Brain pericyte (primary cell): Measurements from ENCODE around the gene DHRS1.

Experiments used
- DNase-seq: peaks from one replicate; pipeline ENCODE4 v3.0.0-alpha.2; 2012; ENCODE audit warnings: low read depth, low spot score

The DHRS1 gene

GRCh38 chr14:24283796-24284460 is 15.7 kb downstream of the DHRS1 start:
- DNase-seq = no peak

- no peak for DNase-seq
Observed at GRCh38 chr14:24282736-24283135, 16.8 kb downstream of the DHRS1 start.

GRCh38 chr14:24281636-24282035 is 17.9 kb downstream of the DHRS1 start:
- no peak for DNase-seq

DNA sequence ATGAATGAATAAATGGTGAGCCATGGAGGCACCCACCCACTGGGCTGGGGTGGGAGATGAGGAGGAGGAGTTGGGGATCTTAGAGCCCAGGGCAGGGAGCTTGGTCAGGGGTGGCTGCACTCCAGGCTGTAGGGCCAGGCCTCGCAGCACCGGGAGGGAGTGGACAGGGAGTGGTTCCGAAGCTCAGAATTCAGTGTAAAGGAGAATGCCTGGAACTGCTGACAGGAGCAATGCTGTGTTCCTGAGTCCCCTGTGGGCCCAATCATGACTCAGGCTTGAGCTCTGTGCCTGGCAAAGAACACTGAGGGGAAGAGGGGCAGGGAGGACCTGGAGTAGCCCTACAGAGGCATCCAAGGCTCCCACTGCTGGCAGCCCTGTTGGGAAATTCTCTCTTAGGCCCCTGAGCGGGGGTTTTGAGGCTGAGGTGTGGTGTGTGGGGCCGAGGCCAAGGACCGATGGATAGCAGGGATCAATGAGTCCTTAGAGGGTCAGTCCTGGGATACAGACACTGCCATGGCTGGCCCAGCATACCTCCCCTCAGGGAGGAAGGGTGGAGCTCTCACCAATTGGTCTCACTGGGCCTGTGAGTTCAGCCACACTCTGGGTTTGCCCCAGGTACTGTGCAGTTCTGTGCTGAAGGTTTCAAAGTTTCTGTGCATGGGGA is 18.7 kb downstream of the DHRS1 start:
- no peak for DNase-seq

GRCh38 chr14:24279301-24280186 is 20.0 kb downstream of the DHRS1 start:
- no peak for DNase-seq

DNA sequence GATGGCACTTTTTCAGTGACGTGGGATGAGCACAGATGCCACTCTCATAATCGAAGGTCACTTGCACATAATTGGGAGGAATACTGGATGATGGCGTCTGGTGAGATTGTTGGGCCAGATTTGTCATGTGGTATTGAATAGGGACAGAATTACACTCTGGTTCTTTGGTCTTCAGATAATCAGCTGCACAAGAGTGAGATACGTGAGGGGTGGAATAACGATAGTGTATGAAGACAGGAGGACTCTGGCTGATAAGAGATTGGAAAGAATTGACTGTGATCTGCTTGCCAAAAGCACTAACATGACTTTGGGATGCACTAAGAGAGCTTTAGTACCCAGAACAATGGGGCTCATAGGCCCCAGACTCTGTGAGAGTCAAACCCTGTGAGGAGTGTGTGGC is 21.2 kb downstream of the DHRS1 start:
- no peak for DNase-seq

GRCh38 chr14:24277606-24278321 is 21.8 kb downstream of the DHRS1 start:
- no peak for DNase-seq

GRCh38 chr14:24277071-24277470 is 22.5 kb downstream of the DHRS1 start:
- no peak for DNase-seq

DNA sequence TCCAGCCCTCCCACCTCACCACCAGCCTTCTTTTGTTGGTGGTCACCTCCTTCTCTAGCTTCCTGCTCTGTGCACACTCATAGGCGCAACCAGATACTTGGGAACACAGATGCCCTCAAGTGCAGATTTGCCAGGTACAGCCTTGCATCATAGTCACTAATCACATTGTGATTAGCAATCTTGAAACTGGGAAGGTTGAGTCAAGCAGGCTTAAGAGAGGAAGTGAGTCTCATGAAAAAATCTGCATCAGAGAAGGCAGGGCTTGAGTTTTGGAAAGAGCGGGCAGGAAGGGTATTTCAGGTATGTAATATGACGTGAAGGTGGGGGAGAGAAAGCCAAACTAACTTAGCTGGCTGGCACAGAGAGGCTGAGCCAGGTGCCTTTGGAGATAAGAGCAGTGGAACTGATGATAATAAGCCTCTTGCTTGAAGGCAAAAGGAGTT is 25.5 kb downstream of the DHRS1 start:
- no peak for DNase-seq

GRCh38 chr14:24273422-24273998 is 26.1 kb downstream of the DHRS1 start:
- DNase-seq = no peak

DNA sequence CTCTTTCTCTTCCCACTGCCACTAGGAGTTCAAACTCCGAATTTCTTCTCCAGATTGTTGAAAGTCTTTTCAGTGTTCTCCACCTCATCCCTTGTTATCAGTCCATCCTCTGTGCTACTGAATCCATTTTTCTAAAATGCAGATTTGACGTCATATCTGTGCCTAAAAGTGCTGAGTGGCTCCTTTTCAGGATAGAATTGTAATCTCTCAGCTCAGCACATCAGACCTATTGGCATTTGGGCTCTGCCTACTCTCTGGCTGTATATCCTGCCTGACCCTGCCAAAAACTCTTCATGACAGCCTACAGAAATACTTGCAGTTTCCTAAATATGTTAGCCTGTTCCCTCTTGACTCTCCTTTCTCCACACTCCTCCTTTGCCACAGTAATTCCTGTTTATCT is 27.1 kb downstream of the DHRS1 start:
- DNase-seq = no peak

- DNase-seq = no peak
Observed at GRCh38 chr14:24271834-24272263, 27.7 kb downstream of the DHRS1 start.

- DNase-seq = peak; percentile 57
Observed at GRCh38 chr14:24271134-24271833, 28.3 kb downstream of the DHRS1 start, which contains the start of gene RABGGTA. RABGGTA (minus strand) TSS chr14:24271597; CDS start chr14:24271115, 482 bp downstream.

- DNase-seq = peak; percentile 17
Observed at GRCh38 chr14:24270537-24271133, 28.9 kb downstream of the DHRS1 start.

GRCh38 chr14:24269910-24270536 is 29.6 kb downstream of the DHRS1 start:
- no peak for DNase-seq

GRCh38 chr14:24269368-24269767 is 30.2 kb downstream of the DHRS1 start:
- no peak for DNase-seq

GRCh38 chr14:24268225-24268624 is 31.4 kb downstream of the DHRS1 start:
- DNase-seq = no peak

DNA sequence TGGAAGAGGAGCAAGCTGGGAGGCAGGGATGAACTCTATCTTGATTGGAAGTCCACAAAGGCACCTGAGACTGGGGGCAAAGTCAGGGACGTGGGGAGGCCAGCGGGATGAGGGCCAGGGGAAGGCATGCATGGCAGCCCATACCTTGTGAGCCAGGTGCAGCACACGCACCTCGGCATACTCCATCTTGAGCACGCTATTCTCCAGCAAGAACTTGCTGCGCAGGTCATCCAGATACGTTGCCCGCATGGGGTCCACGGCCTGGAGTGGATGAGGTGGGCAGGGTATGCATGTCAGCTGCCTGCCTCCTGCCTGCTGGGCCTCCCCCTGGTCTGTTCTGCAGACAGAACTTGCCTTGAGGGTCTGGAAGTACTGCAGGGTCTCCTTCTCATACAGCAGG is 32.1 kb downstream of the DHRS1 start:
- no peak for DNase-seq

GRCh38 chr14:24266344-24267244 is 33.0 kb downstream of the DHRS1 start:
- DNase-seq = no peak
